IgD-negative memory B cell (primary cell): ENCODE results near the gene TMEM123. TPM values are rescaled to one million over a fixed set of nuclear protein-coding genes. Genes with fewer than 3 reads are reported as not detected.
"Not testable (repeated sequence)": the region's sequence is repeated elsewhere in the genome, so short reads cannot be mapped to it uniquely, and the experiment has no call there.

Experiments used
- H3K27ac Mint-ChIP-seq, 3 donors: one replicate each; pipeline ENCODE4 v1.8.0; 2020 to 2022; ENCODE audit warnings: mild to moderate bottlenecking in 3 of 3, mixed read lengths in 3 of 3, moderate library complexity in 1 of 3
- H3K27me3 Mint-ChIP-seq: one replicate; pipeline ENCODE4 v1.8.0; 2021; ENCODE audit warnings: mixed read lengths
- H3K36me3 Mint-ChIP-seq: one replicate; pipeline ENCODE4 v1.8.0; 2020; ENCODE audit warnings: mild to moderate bottlenecking, mixed read lengths
- H3K4me1 Mint-ChIP-seq, 3 donors: one replicate each; pipeline ENCODE4 v1.8.0; 2020 to 2022; ENCODE audit warnings: mixed read lengths in 3 of 3, mild to moderate bottlenecking in 1 of 3
- H3K4me3 Mint-ChIP-seq, 4 donors: one replicate each; pipeline ENCODE4 v1.8.0; 2020 to 2022; ENCODE audit warnings: mild to moderate bottlenecking in 4 of 4, mixed read lengths in 4 of 4, moderate library complexity in 3 of 4
- H3K9me3 Mint-ChIP-seq, 3 donors: one replicate each; pipeline ENCODE4 v1.8.0; 2020 to 2021; ENCODE audit warnings: mixed read lengths in 3 of 3, mild to moderate bottlenecking in 1 of 3
- polyA plus RNA-seq: library from polyadenylated mRNA; unstranded; fragments of 300-500 nt; fragmentation: Illumina TruSeq; gene quantifications from one replicate; pipeline ENCODE4 v1.2.3, GENCODE V29; 2021

The TMEM123 gene
- polyA plus RNA-seq, 1 donor from 2014 or later = 179 TPM

GRCh38 chr11:102374633-102375424 is 77.7 kb downstream of the TMEM123 start:
- not testable (repeated sequence) for H3K27me3 Mint-ChIP-seq, H3K36me3 Mint-ChIP-seq, H3K4me3 Mint-ChIP-seq, H3K9me3 Mint-ChIP-seq, H3K4me1 Mint-ChIP-seq
- peak overlapping the region in 1 of 3 donors; percentile 1 for H3K27ac Mint-ChIP-seq

- H3K27me3 Mint-ChIP-seq = no peaks in the 10 kb centered on the region
- H3K27ac Mint-ChIP-seq = peak overlapping the region in 2 of 3 donors; percentile 7 to 25
- peaks cover 12 to 16% (median 13%) of the 10 kb centered on the region in 3 donors for H3K4me1 Mint-ChIP-seq
- H3K9me3 Mint-ChIP-seq = no peaks in the 10 kb centered on the region
- peaks cover 5% of the 10 kb centered on the region for H3K36me3 Mint-ChIP-seq
- no peak overlapping the region for H3K4me3 Mint-ChIP-seq
Measured at GRCh38 chr11:102368472-102368871, 84.1 kb downstream of the TMEM123 start.

- peaks cover 12 to 16% (median 13%) of the 10 kb centered on the region in 3 donors for H3K4me1 Mint-ChIP-seq
- H3K36me3 Mint-ChIP-seq = peaks cover 8% of the 10 kb centered on the region
- no peaks in the 10 kb centered on the region for H3K9me3 Mint-ChIP-seq
- peak overlapping the region in 1 of 3 donors; percentile 83 for H3K27ac Mint-ChIP-seq
- H3K27me3 Mint-ChIP-seq = no peaks in the 10 kb centered on the region
- peak overlapping the region in 1 of 4 donors; percentile 0 for H3K4me3 Mint-ChIP-seq
Measured at GRCh38 chr11:102367364-102367763, 85.2 kb downstream of the TMEM123 start.

GRCh38 chr11:102364991-102365390 is 87.6 kb downstream of the TMEM123 start:
- H3K27me3 Mint-ChIP-seq = no peaks in the 10 kb centered on the region
- H3K36me3 Mint-ChIP-seq = peaks cover 16% of the 10 kb centered on the region
- H3K4me1 Mint-ChIP-seq = peaks cover 23 to 37% (median 29%) of the 10 kb centered on the region in 3 donors
- peaks cover 0 to 6% (median 2%) of the 10 kb centered on the region in 3 donors for H3K9me3 Mint-ChIP-seq
- no peak overlapping the region for H3K27ac Mint-ChIP-seq
- H3K4me3 Mint-ChIP-seq = no peak overlapping the region

GRCh38 chr11:102361086-102362031 is 91.2 kb downstream of the TMEM123 start:
- Mint-ChIP-seq H3K4me1 (peaks cover 13 to 31% (median 21%) of the 10 kb centered on the region in 3 donors), H3K9me3 (peaks cover 0 to 11% (median 5%) of the 10 kb centered on the region in 3 donors), H3K27ac (peak overlapping the region in 2 of 3 donors; percentile 47 to 80), H3K4me3 (peak overlapping the region in 2 of 4 donors; percentile 72 to 75), H3K27me3 (no peaks in the 10 kb centered on the region), H3K36me3 (peaks cover 27% of the 10 kb centered on the region)

- Mint-ChIP-seq H3K36me3 (peaks cover 25% of the 10 kb centered on the region), H3K27ac (peak overlapping the region in 2 of 3 donors; percentile 32 to 47), H3K4me1 (peaks cover 13 to 31% (median 21%) of the 10 kb centered on the region in 3 donors), H3K27me3 (no peaks in the 10 kb centered on the region), H3K9me3 (peaks cover 0 to 13% (median 5%) of the 10 kb centered on the region in 3 donors), H3K4me3 (peak overlapping the region in 2 of 4 donors; percentile 72 to 75)
Measured at GRCh38 chr11:102360681-102361080, 91.9 kb downstream of the TMEM123 start.

- Mint-ChIP-seq H3K36me3 (peaks cover 26% of the 10 kb centered on the region), H3K27me3 (no peaks in the 10 kb centered on the region), H3K27ac (peak overlapping the region in 1 of 3 donors; percentile 82), H3K4me3 (no peak overlapping the region), H3K9me3 (peaks cover 0 to 18% (median 5%) of the 10 kb centered on the region in 3 donors), H3K4me1 (peaks cover 13 to 31% (median 23%) of the 10 kb centered on the region in 3 donors)
Measured at GRCh38 chr11:102359372-102359771, 93.2 kb downstream of the TMEM123 start.

- Mint-ChIP-seq H3K4me3 (no peak overlapping the region), H3K4me1 (peaks cover 13 to 35% (median 23%) of the 10 kb centered on the region in 3 donors), H3K27ac (no peak overlapping the region), H3K9me3 (peaks cover 0 to 18% (median 5%) of the 10 kb centered on the region in 3 donors), H3K27me3 (no peaks in the 10 kb centered on the region), H3K36me3 (peaks cover 25% of the 10 kb centered on the region)
Measured at GRCh38 chr11:102357116-102357515, 95.4 kb downstream of the TMEM123 start.

GRCh38 chr11:102347462-102348370 is 104.8 kb downstream of the TMEM123 start:
- peaks cover 25 to 36% (median 28%) of the 10 kb centered on the region in 3 donors for H3K4me1 Mint-ChIP-seq

GRCh38 chr11:102346748-102347461 is 105.7 kb downstream of the TMEM123 start, which contains the start of gene BIRC2:
BIRC2 (plus strand) TSS chr11:102347214; CDS start chr11:102349855, 2,641 bp downstream.
- Mint-ChIP-seq H3K27me3 (no peaks in the 10 kb centered on the region), H3K4me3 (peak within 1 kb of the TSS; percentile 93 to 99 (median 98)), H3K36me3 (peaks cover 1% of the 10 kb centered on the region), H3K4me1 (peaks cover 27 to 36% (median 28%) of the 10 kb centered on the region in 3 donors), H3K27ac (peak within 1 kb of the TSS; percentile 98 to 100 (median 99)), H3K9me3 (peaks cover 0 to 1% (median 0%) of the 10 kb centered on the region in 3 donors)

More at GRCh38 chr11:102347462-102348370, 104.8 kb downstream of the TMEM123 start:
- Mint-ChIP-seq H3K27ac (peak overlapping the region; percentile 98 to 100 (median 99)), H3K4me3 (peak overlapping the region; percentile 93 to 99 (median 98)), H3K27me3 (no peaks in the 10 kb centered on the region), H3K9me3 (peaks cover 0 to 1% (median 0%) of the 10 kb centered on the region in 3 donors), H3K36me3 (peaks cover 1% of the 10 kb centered on the region)

- Mint-ChIP-seq H3K27me3 (no peaks in the 10 kb centered on the region), H3K9me3 (no peaks in the 10 kb centered on the region), H3K4me1 (peaks cover 28 to 40% (median 30%) of the 10 kb centered on the region in 3 donors), H3K27ac (peak overlapping the region; percentile 98 to 100 (median 99)), H3K36me3 (no peaks in the 10 kb centered on the region), H3K4me3 (peak overlapping the region; percentile 93 to 99 (median 98))
Measured at GRCh38 chr11:102346456-102346747, 106.2 kb downstream of the TMEM123 start.
